Esophagus muscularis mucosa (tissue), 4 donors: ENCODE data around the gene AGAP9.
"Not testable (repeated sequence)": the region's sequence is repeated elsewhere in the genome, so short reads cannot be mapped to it uniquely, and the experiment has no call there.

Experiments
- EP300 ChIP-seq: sonication (generic); formaldehyde crosslinking; IDR thresholded peaks from one replicate; pipeline ENCODE4 v1.6.1; 2017; ENCODE audit warnings: antibody characterized with exemption
- POLR2A ChIP-seq: fragments of 450-650 bp; IDR thresholded peaks from one replicate; pipeline ENCODE4 v1.6.1; 2017; ENCODE audit warnings: antibody characterized with exemption, moderate library complexity, mild to moderate bottlenecking, low read depth
- TF ChIP-seq, protein P1 (sequence below), 3 experiments: fragments of 200-600 bp in 2 of 3; fragments of 450-650 bp in 1 of 3; sonication (generic) in 2 of 3; IDR thresholded peaks; one replicate each; pipeline ENCODE4 v1.5.1; 2017 to 2019; ENCODE audit warnings: antibody characterized with exemption in 3 of 3, mild to moderate bottlenecking in 2 of 3, moderate library complexity in 1 of 3

DNA sequence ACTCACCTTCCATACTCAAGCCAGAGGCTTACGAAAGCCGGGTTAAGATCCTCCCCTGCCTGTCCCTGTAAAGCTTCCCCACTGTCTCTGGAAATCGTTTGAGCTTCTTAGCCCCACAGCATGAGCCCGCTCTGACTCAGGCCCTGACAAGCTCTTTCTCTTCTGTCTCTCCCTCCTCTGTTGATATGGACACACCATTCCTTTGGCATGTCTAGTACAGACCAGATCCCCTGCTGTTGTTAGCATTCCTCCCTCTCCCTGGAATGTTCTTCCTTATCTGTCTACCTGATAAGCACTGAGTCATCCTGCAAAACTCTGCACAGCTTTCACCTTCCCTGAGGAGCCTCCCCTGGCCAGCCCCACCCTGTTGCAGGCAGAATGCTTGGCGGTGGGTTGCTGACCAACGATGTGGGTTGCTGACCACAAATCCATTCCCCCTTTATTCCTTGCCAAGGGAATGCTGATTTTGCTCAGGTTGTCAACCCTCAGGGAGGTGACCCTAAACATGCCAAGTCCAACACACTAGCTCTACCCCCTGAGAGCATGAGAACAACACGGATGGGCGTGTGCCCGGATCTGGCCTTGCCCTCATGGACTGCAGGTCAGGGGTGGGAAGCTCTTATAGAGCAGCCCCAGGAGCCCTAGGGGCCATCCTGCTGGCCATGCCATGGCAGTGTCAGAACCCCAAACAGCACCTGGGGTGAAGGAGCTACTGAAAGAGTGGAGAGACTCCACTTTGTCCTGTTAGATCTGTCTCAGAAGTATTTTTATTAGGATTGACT lies 60.7 kb downstream of the AGAP9 start:
- TF ChIP-seq, protein P1, sequence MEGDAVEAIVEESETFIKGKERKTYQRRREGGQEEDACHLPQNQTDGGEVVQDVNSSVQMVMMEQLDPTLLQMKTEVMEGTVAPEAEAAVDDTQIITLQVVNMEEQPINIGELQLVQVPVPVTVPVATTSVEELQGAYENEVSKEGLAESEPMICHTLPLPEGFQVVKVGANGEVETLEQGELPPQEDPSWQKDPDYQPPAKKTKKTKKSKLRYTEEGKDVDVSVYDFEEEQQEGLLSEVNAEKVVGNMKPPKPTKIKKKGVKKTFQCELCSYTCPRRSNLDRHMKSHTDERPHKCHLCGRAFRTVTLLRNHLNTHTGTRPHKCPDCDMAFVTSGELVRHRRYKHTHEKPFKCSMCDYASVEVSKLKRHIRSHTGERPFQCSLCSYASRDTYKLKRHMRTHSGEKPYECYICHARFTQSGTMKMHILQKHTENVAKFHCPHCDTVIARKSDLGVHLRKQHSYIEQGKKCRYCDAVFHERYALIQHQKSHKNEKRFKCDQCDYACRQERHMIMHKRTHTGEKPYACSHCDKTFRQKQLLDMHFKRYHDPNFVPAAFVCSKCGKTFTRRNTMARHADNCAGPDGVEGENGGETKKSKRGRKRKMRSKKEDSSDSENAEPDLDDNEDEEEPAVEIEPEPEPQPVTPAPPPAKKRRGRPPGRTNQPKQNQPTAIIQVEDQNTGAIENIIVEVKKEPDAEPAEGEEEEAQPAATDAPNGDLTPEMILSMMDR (IDR thresholded peaks at IDR 0.05): not testable (repeated sequence)
- not testable (repeated sequence) for TF ChIP-seq POLR2A, EP300
